K562 (cell line): ENCODE results near the gene PRMT7. TPM values are rescaled to one million over a fixed set of nuclear protein-coding genes. Genes with fewer than 3 reads are reported as not detected.

Experiments used
- ATF3 ChIP-seq, 2 experiments: fragments of 450-650 bp in 1 of 2; sonication (generic) in 1 of 2; formaldehyde crosslinking in 1 of 2; IDR thresholded peaks in 1 of 2; conservative IDR thresholded peaks in 1 of 2; 2 replicates each; pipeline versions ENCODE4 v1.6.1 to v1.8.1; 2016 to 2023; ENCODE audit warnings: mild to moderate bottlenecking in 2 of 2, moderate library complexity in 2 of 2, inconsistent platforms in 1 of 2, missing genetic modification reagents in 1 of 2
- BRD4 ChIP-seq: fragments of 200-600 bp; sonication (generic); IDR thresholded peaks from 2 replicates; pipeline ENCODE4 v1.6.1; 2017; ENCODE audit warnings: inconsistent platforms
- CREM ChIP-seq: IDR thresholded peaks from 2 replicates; pipeline ENCODE4 v1.6.1; 2014; ENCODE audit warnings: antibody characterized with exemption, low read depth
- CXXC5 ChIP-seq: fragments of 250-450 bp; sonication (Bioruptor Pico); IDR thresholded peaks from 2 replicates; pipeline ENCODE4 v1.8.0; 2022; ENCODE audit warnings: inconsistent platforms, mild to moderate bottlenecking, moderate library complexity
- DACH1 ChIP-seq: fragments of 450-650 bp; IDR thresholded peaks from 2 replicates; pipeline ENCODE4 v1.6.1; 2018; ENCODE audit not compliant: partially characterized antibody
- EP400 ChIP-seq: fragments of 450-650 bp; IDR thresholded peaks from 2 replicates; pipeline ENCODE4 v1.6.1; 2017; ENCODE audit warnings: antibody characterized with exemption, mild to moderate bottlenecking, moderate library complexity
- GATA2 ChIP-seq: sonication (generic); formaldehyde crosslinking; IDR thresholded peaks from 2 replicates; pipeline ENCODE4 v1.4.0; 2020; ENCODE audit warnings: mild to moderate bottlenecking, missing genetic modification reagents
- GTF2F1 ChIP-seq: IDR thresholded peaks from 2 replicates; pipeline ENCODE4 v1.6.1; 2011; ENCODE audit warnings: low read depth, low read length, improper control_type of control experiment
- HOMEZ ChIP-seq: fragments of 250-450 bp; sonication (Bioruptor Pico); IDR thresholded peaks from 2 replicates; pipeline ENCODE4 v1.4.0; 2020; ENCODE audit warnings: mild to moderate bottlenecking, moderate library complexity
- KAT7 ChIP-seq: sonication (generic); formaldehyde crosslinking; IDR thresholded peaks from 2 replicates; pipeline ENCODE4 v1.8.0; 2022; ENCODE audit warnings: missing genetic modification reagents, mild to moderate bottlenecking, borderline replicate concordance
- NR2F6 ChIP-seq: fragments of 450-650 bp; formaldehyde crosslinking; IDR thresholded peaks from 2 replicates; pipeline ENCODE4 v1.4.0; 2020; ENCODE audit warnings: mild to moderate bottlenecking
- PHF20 ChIP-seq: fragments of 450-650 bp; IDR thresholded peaks from 2 replicates; pipeline ENCODE4 v1.6.1; 2018; ENCODE audit not compliant: partially characterized antibody
- SOX6 ChIP-seq: fragments of 450-650 bp; IDR thresholded peaks from 2 replicates; pipeline ENCODE4 v1.6.1; 2014; ENCODE audit warnings: mild to moderate bottlenecking
- TBP ChIP-seq: optimal IDR thresholded peaks from 2 replicates; pipeline ENCODE3; 2011; ENCODE audit warnings: low read depth, low read length, improper control_type of control experiment
- TFE3 ChIP-seq: fragments of 450-650 bp; formaldehyde crosslinking; IDR thresholded peaks from 2 replicates; pipeline ENCODE4 v1.4.0; 2020; ENCODE audit warnings: mild to moderate bottlenecking, mixed read lengths
- THAP7 ChIP-seq: fragments of 250-450 bp; sonication (Bioruptor Pico); IDR thresholded peaks from 2 replicates; pipeline ENCODE4 v1.5.0; 2021
- TOE1 ChIP-seq, 2 experiments: fragments of 450-650 bp in 1 of 2; sonication (generic) in 1 of 2; formaldehyde crosslinking in 1 of 2; IDR thresholded peaks; 2 replicates each; pipeline versions ENCODE4 v1.7.1 to v1.8.0; 2016 to 2022; ENCODE audit warnings: borderline replicate concordance in 2 of 2, mild to moderate bottlenecking in 2 of 2, antibody characterized with exemption in 1 of 2, inconsistent platforms in 1 of 2, low read depth in 1 of 2, missing genetic modification reagents in 1 of 2, moderate library complexity in 1 of 2
- USF2 ChIP-seq: sonication (generic); formaldehyde crosslinking; IDR thresholded peaks from 2 replicates; pipeline ENCODE4 v1.5.0; 2020; ENCODE audit warnings: missing genetic modification reagents
- ZBTB17 ChIP-seq: fragments of 450-650 bp; formaldehyde crosslinking; IDR thresholded peaks from 2 replicates; pipeline ENCODE4 v1.4.0; 2020; ENCODE audit warnings: mild to moderate bottlenecking
- ZNF395 ChIP-seq: fragments of 200-800 bp; sonication (Bioruptor generic); IDR thresholded peaks from 2 replicates; pipeline ENCODE4 v1.6.1; 2017; ENCODE audit warnings: missing genetic modification characterization, missing compliant biosample characterization
- polyA plus RNA-seq, 8 experiments: library from polyadenylated mRNA; depleted of rRNA in 4 of 8; stranded (reverse) in 5 of 8; unstranded in 3 of 8; fragments of >200 nt; fragmentation: Nextera tagmentation in 2 of 8; fragmentation: Illumina TruSeq in 1 of 8; extraction: Ambion mirVana in 2 of 8; extraction: Trizol in 1 of 8; gene quantifications; 2 replicates each; pipeline versions ENCODE4 v1.2.1 to v1.2.3, GENCODE V29; 2011 to 2014; ENCODE audit warnings: inconsistent platforms in 1 of 8, missing spikeins in 1 of 8
- total RNA-seq, 7 experiments: library from RNA; depleted of rRNA in 6 of 7; stranded (reverse); fragments of >200 nt in 6 of 7; fragmentation: Illumina TruSeq in 2 of 7; extraction: Trizol in 2 of 7; gene quantifications; 2 replicates each; pipeline versions ENCODE4 v1.2.1 to v1.2.3, GENCODE V29; 2011 to 2021; ENCODE audit warnings: low replicate concordance in 1 of 7

The PRMT7 gene
- total and polyA plus RNA-seq, 9 of the 15 experiments (the other 6 are each of a cell fraction or from before 2014, with no cell fraction given), result 6.4 to 88.8 (median 73.1) TPM

- no peak for TF ChIP-seq DACH1
- TF ChIP-seq GTF2F1, result no peak
- no peak for TF ChIP-seq ZBTB17
- no peak for TF ChIP-seq SOX6
- no peak for TF ChIP-seq KAT7 (CRISPR knock-in tag)
- peak; percentile 96 for TF ChIP-seq USF2
- TF ChIP-seq CREM, result 0 out of 2 replicates have a peak, but pooled peaks have one; percentile 2
- no peak for TF ChIP-seq EP400
- peak; percentile 98 for TF ChIP-seq TOE1 (IDR thresholded peaks at IDR 0.05; ENCODE audit: borderline replicate concordance)
- TF ChIP-seq TOE1 (CRISPR knock-in tag; IDR thresholded peaks at IDR 0.05; ENCODE audit: borderline replicate concordance, low read depth), result no peak
- TF ChIP-seq PHF20, result peak; percentile 43
- peak; percentile 32 for TF ChIP-seq TBP
- TF ChIP-seq TFE3, result peak; percentile 98
- no peak for TF ChIP-seq GATA2 (CRISPR knock-in tag)
- no peak for TF ChIP-seq BRD4
- no peak for TF ChIP-seq NR2F6 (CRISPR knock-in tag)
- no peak for TF ChIP-seq THAP7 (CRISPR knock-in tag)
- 0 out of 2 replicates have a peak, but pooled peaks have one; percentile 21 for TF ChIP-seq CXXC5
- no peak; the same call in 1 of the 2 replicates for TF ChIP-seq ATF3 (IDR thresholded peaks at IDR 0.05)
- no peak for TF ChIP-seq ATF3 (CRISPR knock-in tag; conservative IDR thresholded peaks at IDR 0.05)
- TF ChIP-seq HOMEZ (CRISPR knock-in tag), result no peak
- no peak for TF ChIP-seq ZNF395 (CRISPR knock-in tag)
- TF ChIP-seq, all 486 proteins: peak for 18
Observed at GRCh38 chr16:68381363-68381724, 70.5 kb downstream of the PRMT7 start (continued).
